ENCODE results near the gene KRT28.

The KRT28 gene, protein sequence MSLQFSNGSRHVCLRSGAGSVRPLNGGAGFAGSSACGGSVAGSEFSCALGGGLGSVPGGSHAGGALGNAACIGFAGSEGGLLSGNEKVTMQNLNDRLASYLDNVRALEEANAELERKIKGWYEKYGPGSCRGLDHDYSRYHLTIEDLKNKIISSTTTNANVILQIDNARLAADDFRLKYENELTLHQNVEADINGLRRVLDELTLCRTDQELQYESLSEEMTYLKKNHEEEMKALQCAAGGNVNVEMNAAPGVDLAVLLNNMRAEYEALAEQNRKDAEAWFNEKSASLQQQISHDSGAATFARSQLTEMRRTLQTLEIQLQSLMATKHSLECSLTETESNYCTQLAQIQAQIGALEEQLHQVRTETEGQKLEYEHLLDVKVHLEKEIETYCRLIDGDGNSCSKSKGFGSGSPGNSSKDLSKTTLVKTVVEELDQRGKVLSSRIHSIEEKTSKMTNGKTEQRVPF

DNA sequence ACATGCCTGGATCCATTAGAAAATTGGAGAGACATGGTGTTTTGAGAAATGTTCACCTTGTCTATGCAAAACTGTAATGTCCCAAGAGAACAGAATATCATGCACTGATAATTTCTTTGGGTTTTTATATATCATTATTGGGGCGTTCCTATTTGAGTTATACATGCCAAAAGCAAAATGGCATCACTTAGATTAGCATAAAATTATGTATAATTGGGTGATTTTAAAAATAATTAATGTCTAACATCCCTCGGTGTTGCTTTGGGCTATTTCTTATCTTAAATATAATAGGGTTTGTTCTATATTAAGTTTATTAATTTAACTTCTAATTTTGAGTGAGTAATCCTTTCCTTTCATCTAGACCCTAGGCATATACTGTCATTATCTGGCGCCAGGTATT is at the start of gene KRT28:
KRT28 (minus strand) TSS at position 101 of the 400 bp plus-strand sequence; CDS start at position 35, 66 bp downstream.
- Histone ChIP-seq H3K4me1 (ENCODE audit: control insufficient read depth in 2 of 2, insufficient read depth in 2 of 2, low read length in 2 of 2) (no peaks in the 10 kb centered on the region), H3K36me3 (ENCODE audit: control insufficient read depth in 2 of 2, insufficient read depth in 2 of 2, low read length in 2 of 2) (no peaks in the 10 kb centered on the region), H3K9ac (ENCODE audit: low read depth in 1 of 2, low read length in 2 of 2) (no peak within 1 kb of the TSS), H3K27me3 (ENCODE audit: control insufficient read depth in 2 of 2, insufficient read depth in 2 of 2, low read length in 2 of 2) (peaks cover 5 to 24% of the 10 kb centered on the region in 2 donors), H3K9me3 (ENCODE audit: control insufficient read depth in 2 of 2, low read length in 2 of 2) (no peaks in the 10 kb centered on the region), H3K27ac (ENCODE audit: low read depth in 2 of 2, low read length in 2 of 2) (no peak within 1 kb of the TSS), H3K4me3 (ENCODE audit: low read length in 2 of 2) (no peak within 1 kb of the TSS)

DNA sequence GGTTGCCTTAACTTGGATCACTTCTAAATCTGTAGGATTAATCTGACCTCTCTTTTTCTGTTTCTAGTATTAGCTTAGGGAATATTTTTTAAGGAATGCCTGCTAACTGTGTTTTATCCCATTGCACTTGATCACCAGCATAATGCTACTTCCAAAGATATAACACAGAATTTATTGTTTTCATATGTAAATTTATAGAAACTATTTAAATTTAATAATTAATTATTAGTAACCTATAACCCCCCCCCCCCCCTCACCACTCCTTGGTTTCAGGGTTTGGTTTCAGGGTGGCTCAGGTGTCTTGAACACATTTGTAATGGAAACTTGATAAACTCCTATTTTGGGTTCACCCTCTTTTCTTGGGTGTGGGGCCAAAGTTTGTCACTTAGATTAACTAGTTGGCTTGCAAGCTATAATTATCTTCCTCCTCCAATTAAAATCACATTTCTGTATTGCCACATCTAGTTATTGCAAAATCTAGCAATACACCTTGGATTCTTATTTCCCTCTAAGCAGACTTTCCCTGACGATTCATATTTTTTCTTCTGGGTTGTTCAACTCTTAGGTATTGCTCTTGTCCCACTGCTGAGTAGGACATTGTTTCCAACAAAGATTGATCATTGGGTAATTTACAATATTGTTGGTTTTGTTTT is 49.0 kb upstream of the KRT28 start:
- H3K27me3 ChIP-seq (ENCODE audit: control insufficient read depth in 2 of 2, insufficient read depth in 2 of 2, low read length in 2 of 2) = peaks cover 2 to 9% of the 10 kb centered on the region in 2 donors
- H3K36me3 ChIP-seq (ENCODE audit: control insufficient read depth in 2 of 2, insufficient read depth in 2 of 2, low read length in 2 of 2) = no peaks in the 10 kb centered on the region
- no peak overlapping the region for H3K27ac ChIP-seq (ENCODE audit: low read depth in 2 of 2, low read length in 2 of 2)
- H3K9me3 ChIP-seq (ENCODE audit: control insufficient read depth in 2 of 2, low read length in 2 of 2) = no peaks in the 10 kb centered on the region
- H3K4me1 ChIP-seq (ENCODE audit: control insufficient read depth in 2 of 2, insufficient read depth in 2 of 2, low read length in 2 of 2) = no peaks in the 10 kb centered on the region
- H3K4me3 ChIP-seq (ENCODE audit: low read length in 2 of 2) = no peak overlapping the region
- no peak overlapping the region for H3K9ac ChIP-seq (ENCODE audit: low read depth in 1 of 2, low read length in 2 of 2)

DNA sequence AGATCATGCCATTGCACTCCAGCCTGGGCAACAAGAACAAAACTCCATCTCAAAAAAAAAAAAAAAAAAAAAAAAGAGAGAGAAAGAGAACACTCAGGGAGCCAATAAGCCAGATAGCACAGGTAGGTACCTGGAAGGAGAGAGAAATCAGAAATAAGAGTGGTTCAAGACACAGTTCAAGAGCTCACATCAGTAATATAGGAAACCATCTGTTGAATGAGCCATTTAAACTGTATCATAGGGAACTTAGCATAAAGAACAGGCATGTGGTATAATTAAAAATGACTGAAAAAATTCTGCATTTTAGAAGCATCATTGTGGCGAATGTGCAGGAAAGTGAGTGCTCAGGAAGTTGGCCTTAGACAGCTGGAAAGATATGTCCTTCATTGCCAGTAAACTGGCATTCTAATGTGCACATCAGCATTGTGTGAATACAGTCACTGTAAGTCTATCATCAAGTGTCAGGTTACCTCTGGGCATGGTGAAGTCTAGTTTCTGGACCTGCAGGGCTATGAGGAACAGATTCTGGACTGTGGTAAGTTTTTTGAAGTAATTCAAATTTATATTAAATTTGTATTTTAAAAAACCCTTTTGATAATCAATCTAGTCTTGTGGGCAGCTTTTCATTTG is 46.9 kb upstream of the KRT28 start:
- Histone ChIP-seq H3K4me3 (ENCODE audit: low read length in 2 of 2) (no peak overlapping the region), H3K9ac (ENCODE audit: low read depth in 1 of 2, low read length in 2 of 2) (no peak overlapping the region), H3K4me1 (ENCODE audit: control insufficient read depth in 2 of 2, insufficient read depth in 2 of 2, low read length in 2 of 2) (no peaks in the 10 kb centered on the region)

DNA sequence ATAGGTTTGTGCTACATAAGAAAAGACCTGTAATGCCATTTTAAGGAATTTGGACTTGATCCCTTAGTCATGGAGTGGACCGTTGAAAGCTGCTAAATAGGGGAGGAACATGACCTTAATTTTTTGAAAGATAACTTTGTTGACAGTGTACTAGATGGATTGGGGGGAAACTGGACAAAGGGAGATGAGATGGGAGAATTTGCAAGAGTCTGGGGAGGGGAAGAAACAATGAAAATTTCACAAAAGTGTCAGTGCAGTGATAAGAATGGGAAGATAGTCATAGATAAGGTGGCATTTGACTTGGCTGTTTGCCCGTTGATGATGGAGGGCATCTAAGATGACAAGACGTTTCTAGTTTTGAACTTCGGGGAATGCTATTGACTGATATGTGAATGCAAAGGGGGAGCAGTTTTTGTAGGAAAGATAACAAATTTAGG is 44.9 kb upstream of the KRT28 start:
- no peak overlapping the region for H3K4me3 ChIP-seq (ENCODE audit: low read length in 2 of 2)
- peaks cover 5 to 8% of the 10 kb centered on the region in 2 donors for H3K27me3 ChIP-seq (ENCODE audit: control insufficient read depth in 2 of 2, insufficient read depth in 2 of 2, low read length in 2 of 2)
- H3K4me1 ChIP-seq (ENCODE audit: control insufficient read depth in 2 of 2, insufficient read depth in 2 of 2, low read length in 2 of 2) = no peaks in the 10 kb centered on the region
- no peak overlapping the region for H3K27ac ChIP-seq (ENCODE audit: low read depth in 2 of 2, low read length in 2 of 2)
- no peak overlapping the region for H3K9ac ChIP-seq (ENCODE audit: low read depth in 1 of 2, low read length in 2 of 2)
- H3K36me3 ChIP-seq (ENCODE audit: control insufficient read depth in 2 of 2, insufficient read depth in 2 of 2, low read length in 2 of 2) = no peaks in the 10 kb centered on the region
- no peaks in the 10 kb centered on the region for H3K9me3 ChIP-seq (ENCODE audit: control insufficient read depth in 2 of 2, low read length in 2 of 2)

More for the DNA sequence above, 46.9 kb upstream of the KRT28 start:
- Histone ChIP-seq H3K9me3 (ENCODE audit: control insufficient read depth in 2 of 2, low read length in 2 of 2) (no peaks in the 10 kb centered on the region), H3K27ac (ENCODE audit: low read depth in 2 of 2, low read length in 2 of 2) (no peak overlapping the region), H3K27me3 (ENCODE audit: control insufficient read depth in 2 of 2, insufficient read depth in 2 of 2, low read length in 2 of 2) (peaks cover 2 to 9% of the 10 kb centered on the region in 2 donors), H3K36me3 (ENCODE audit: control insufficient read depth in 2 of 2, insufficient read depth in 2 of 2, low read length in 2 of 2) (no peaks in the 10 kb centered on the region)

DNA sequence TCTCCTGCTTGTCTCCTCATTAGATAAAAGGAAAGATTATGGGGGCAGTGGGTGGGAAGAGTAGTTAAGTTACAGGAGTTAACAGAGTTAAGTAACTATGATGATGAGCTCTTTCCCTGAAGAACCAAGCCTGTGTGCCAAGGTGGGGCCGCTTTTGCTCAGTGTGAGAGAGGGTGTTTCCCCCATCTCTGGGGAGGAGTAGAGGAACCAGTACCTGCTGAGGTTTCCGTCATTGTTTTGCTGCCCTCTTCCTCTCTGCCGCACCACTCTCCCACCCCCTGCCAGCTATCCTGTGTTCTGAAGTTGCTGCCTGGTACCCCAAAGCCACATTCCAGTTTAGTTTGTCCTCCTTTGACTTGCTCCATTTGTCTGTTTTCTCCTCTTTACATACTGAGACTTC is 43.5 kb upstream of the KRT28 start:
- no peak overlapping the region for H3K27ac ChIP-seq (ENCODE audit: low read depth in 2 of 2, low read length in 2 of 2)
- no peak overlapping the region for H3K9ac ChIP-seq (ENCODE audit: low read depth in 1 of 2, low read length in 2 of 2)
- no peak overlapping the region for H3K4me3 ChIP-seq (ENCODE audit: low read length in 2 of 2)
- no peaks in the 10 kb centered on the region for H3K36me3 ChIP-seq (ENCODE audit: control insufficient read depth in 2 of 2, insufficient read depth in 2 of 2, low read length in 2 of 2)
- H3K9me3 ChIP-seq (ENCODE audit: control insufficient read depth in 2 of 2, low read length in 2 of 2) = no peaks in the 10 kb centered on the region
- H3K27me3 ChIP-seq (ENCODE audit: control insufficient read depth in 2 of 2, insufficient read depth in 2 of 2, low read length in 2 of 2) = peaks cover 2 to 8% of the 10 kb centered on the region in 2 donors
- H3K4me1 ChIP-seq (ENCODE audit: control insufficient read depth in 2 of 2, insufficient read depth in 2 of 2, low read length in 2 of 2) = no peaks in the 10 kb centered on the region

DNA sequence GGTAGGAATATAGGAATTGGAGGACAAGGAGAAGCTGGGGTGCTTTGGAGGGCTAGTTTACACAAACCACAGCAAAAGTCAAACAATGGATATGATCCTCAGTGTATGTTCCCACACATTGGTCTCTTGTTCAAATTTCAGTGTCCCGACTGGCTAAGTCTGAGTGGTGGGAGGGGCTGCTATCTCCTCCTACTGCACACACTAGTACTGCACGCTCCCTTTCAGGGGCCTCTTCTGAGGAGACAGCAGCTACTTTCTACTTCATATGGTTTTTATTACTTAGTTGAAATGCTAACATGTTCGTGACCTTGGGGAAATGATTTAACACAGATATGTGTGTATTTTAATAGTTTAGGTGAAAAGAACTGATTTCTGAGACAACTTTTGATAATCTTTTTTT is 41.5 kb upstream of the KRT28 start:
- Histone ChIP-seq H3K4me1 (ENCODE audit: control insufficient read depth in 2 of 2, insufficient read depth in 2 of 2, low read length in 2 of 2) (no peaks in the 10 kb centered on the region), H3K36me3 (ENCODE audit: control insufficient read depth in 2 of 2, insufficient read depth in 2 of 2, low read length in 2 of 2) (no peaks in the 10 kb centered on the region), H3K27ac (ENCODE audit: low read depth in 2 of 2, low read length in 2 of 2) (no peak overlapping the region), H3K9ac (ENCODE audit: low read depth in 1 of 2, low read length in 2 of 2) (no peak overlapping the region), H3K9me3 (ENCODE audit: control insufficient read depth in 2 of 2, low read length in 2 of 2) (no peaks in the 10 kb centered on the region), H3K4me3 (ENCODE audit: low read length in 2 of 2) (no peak overlapping the region), H3K27me3 (ENCODE audit: control insufficient read depth in 2 of 2, insufficient read depth in 2 of 2, low read length in 2 of 2) (peaks cover 0 to 8% of the 10 kb centered on the region in 2 donors)

DNA sequence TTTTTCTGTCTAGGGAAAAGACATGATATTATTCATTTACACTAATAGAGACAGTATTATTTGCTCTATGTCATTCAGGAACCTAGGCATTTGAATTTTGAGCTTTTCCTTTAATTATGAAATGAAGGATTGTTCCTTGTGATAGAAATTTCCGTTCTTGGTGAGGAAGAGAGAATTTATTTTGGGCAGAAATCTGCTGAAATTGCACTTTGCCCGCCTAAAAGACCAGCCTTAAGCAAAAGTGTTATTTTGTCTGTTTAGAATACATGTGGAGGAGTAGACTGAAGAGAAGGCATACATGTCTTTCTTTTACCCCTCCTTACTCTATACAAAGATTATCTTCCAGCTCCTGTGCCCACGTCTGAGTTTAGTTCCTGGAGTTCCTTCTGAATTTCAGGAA is 39.4 kb upstream of the KRT28 start:
- H3K9me3 ChIP-seq (ENCODE audit: control insufficient read depth in 2 of 2, low read length in 2 of 2) = no peaks in the 10 kb centered on the region
- no peak overlapping the region for H3K27ac ChIP-seq (ENCODE audit: low read depth in 2 of 2, low read length in 2 of 2)
- no peaks in the 10 kb centered on the region for H3K4me1 ChIP-seq (ENCODE audit: control insufficient read depth in 2 of 2, insufficient read depth in 2 of 2, low read length in 2 of 2)
- H3K27me3 ChIP-seq (ENCODE audit: control insufficient read depth in 2 of 2, insufficient read depth in 2 of 2, low read length in 2 of 2) = peaks cover 0 to 6% of the 10 kb centered on the region in 2 donors
- no peak overlapping the region for H3K9ac ChIP-seq (ENCODE audit: low read depth in 1 of 2, low read length in 2 of 2)
- H3K36me3 ChIP-seq (ENCODE audit: control insufficient read depth in 2 of 2, insufficient read depth in 2 of 2, low read length in 2 of 2) = no peaks in the 10 kb centered on the region
- no peak overlapping the region for H3K4me3 ChIP-seq (ENCODE audit: low read length in 2 of 2)

DNA sequence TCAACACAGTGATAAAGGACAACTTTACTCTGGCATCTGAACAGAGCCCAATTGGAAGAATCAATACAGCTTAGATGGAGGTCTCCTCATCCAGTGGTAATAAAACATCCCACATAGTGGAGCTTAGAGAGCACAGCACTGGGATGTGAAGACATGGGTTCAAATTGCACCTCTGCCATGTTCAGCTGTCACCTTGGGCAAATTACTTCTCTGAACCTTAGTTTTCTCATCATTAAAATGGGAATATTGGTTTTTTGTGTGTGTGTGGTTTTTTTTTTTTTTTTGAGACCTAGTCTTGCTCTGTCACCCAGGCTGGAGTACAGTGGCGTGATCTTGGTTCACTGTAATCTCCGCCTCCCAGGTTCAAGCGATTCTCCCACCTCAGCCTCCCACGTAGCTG is 36.3 kb upstream of the KRT28 start:
- Histone ChIP-seq H3K9me3 (ENCODE audit: control insufficient read depth in 2 of 2, low read length in 2 of 2) (no peaks in the 10 kb centered on the region), H3K9ac (ENCODE audit: low read depth in 1 of 2, low read length in 2 of 2) (no peak overlapping the region), H3K27me3 (ENCODE audit: control insufficient read depth in 2 of 2, insufficient read depth in 2 of 2, low read length in 2 of 2) (peaks cover 0 to 2% of the 10 kb centered on the region in 2 donors), H3K4me1 (ENCODE audit: control insufficient read depth in 2 of 2, insufficient read depth in 2 of 2, low read length in 2 of 2) (no peaks in the 10 kb centered on the region), H3K4me3 (ENCODE audit: low read length in 2 of 2) (no peak overlapping the region), H3K27ac (ENCODE audit: low read depth in 2 of 2, low read length in 2 of 2) (no peak overlapping the region), H3K36me3 (ENCODE audit: control insufficient read depth in 2 of 2, insufficient read depth in 2 of 2, low read length in 2 of 2) (no peaks in the 10 kb centered on the region)

DNA sequence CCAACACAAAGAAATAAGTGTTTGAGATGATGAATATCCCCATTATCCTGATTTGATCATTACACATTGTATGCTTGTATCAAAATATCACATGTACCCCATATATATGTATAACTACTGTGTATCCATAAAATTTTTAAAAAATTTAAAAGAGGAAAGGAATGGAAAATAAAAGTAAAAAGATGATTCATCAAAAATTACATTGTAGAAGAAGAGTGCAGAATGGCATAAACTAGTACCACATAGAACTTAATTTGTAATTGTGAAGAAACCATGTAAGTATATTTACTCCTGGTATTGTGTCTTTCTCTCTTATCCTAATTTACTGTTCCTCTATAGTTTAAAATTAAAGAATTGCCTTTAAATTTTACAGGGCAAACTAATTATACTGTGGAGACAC is 34.1 kb upstream of the KRT28 start:
- no peak overlapping the region for H3K27ac ChIP-seq (ENCODE audit: low read depth in 2 of 2, low read length in 2 of 2)
- no peaks in the 10 kb centered on the region for H3K27me3 ChIP-seq (ENCODE audit: control insufficient read depth in 2 of 2, insufficient read depth in 2 of 2, low read length in 2 of 2)
- no peaks in the 10 kb centered on the region for H3K4me1 ChIP-seq (ENCODE audit: control insufficient read depth in 2 of 2, insufficient read depth in 2 of 2, low read length in 2 of 2)
- H3K4me3 ChIP-seq (ENCODE audit: low read length in 2 of 2) = no peak overlapping the region
- no peak overlapping the region for H3K9ac ChIP-seq (ENCODE audit: low read depth in 1 of 2, low read length in 2 of 2)
- no peaks in the 10 kb centered on the region for H3K9me3 ChIP-seq (ENCODE audit: control insufficient read depth in 2 of 2, low read length in 2 of 2)
- no peaks in the 10 kb centered on the region for H3K36me3 ChIP-seq (ENCODE audit: control insufficient read depth in 2 of 2, insufficient read depth in 2 of 2, low read length in 2 of 2)

DNA sequence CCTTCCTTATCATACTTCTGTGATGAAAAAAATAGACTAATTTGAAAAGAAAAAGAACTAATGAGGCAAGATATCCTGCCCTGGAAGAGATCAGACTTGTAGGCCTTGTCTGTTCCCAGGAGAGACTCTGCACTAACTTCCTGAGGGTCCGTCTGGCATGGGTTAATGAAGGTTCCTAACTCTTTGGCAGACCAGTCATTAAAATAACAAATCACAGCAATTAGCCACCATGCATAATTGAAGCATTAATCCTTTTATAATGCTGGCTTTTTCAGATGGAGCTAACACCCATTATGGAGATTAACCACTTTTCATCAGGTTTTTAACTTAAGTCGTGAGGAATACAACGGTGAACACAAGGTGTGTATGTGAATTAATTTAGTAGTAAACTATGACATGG is 33.1 kb upstream of the KRT28 start:
- no peaks in the 10 kb centered on the region for H3K36me3 ChIP-seq (ENCODE audit: control insufficient read depth in 2 of 2, insufficient read depth in 2 of 2, low read length in 2 of 2)
- H3K27me3 ChIP-seq (ENCODE audit: control insufficient read depth in 2 of 2, insufficient read depth in 2 of 2, low read length in 2 of 2) = no peaks in the 10 kb centered on the region
- H3K9ac ChIP-seq (ENCODE audit: low read depth in 1 of 2, low read length in 2 of 2) = no peak overlapping the region
- no peak overlapping the region for H3K4me3 ChIP-seq (ENCODE audit: low read length in 2 of 2)
- H3K9me3 ChIP-seq (ENCODE audit: control insufficient read depth in 2 of 2, low read length in 2 of 2) = no peaks in the 10 kb centered on the region
- no peak overlapping the region for H3K27ac ChIP-seq (ENCODE audit: low read depth in 2 of 2, low read length in 2 of 2)
- H3K4me1 ChIP-seq (ENCODE audit: control insufficient read depth in 2 of 2, insufficient read depth in 2 of 2, low read length in 2 of 2) = no peaks in the 10 kb centered on the region
